Central memory CD4-positive, alpha-beta T cell (primary cell): ENCODE data around the gene A4GALT.
"Not testable (repeated sequence)": the region's sequence is repeated elsewhere in the genome, so short reads cannot be mapped to it uniquely, and the experiment has no call there.

Experiments
- DNase-seq: peaks from one replicate; pipeline ENCODE4 v3.0.0; 2022
- total RNA-seq, 3 experiments: gene quantifications; one replicate each; lab custom pipeline; 2026; lab: John Stamatoyannopoulos, UW

The A4GALT gene
- 0 reads per million in 3 experiments for total RNA-seq

- DNase-seq, result no peak
Measured at GRCh38 chr22:42720263-42721044, at the start of gene A4GALT. Gene A4GALT, minus strand, starts transcription at chr22:42720870. Its CDS starts 26,919 bp downstream, at chr22:42693951.

DNA sequence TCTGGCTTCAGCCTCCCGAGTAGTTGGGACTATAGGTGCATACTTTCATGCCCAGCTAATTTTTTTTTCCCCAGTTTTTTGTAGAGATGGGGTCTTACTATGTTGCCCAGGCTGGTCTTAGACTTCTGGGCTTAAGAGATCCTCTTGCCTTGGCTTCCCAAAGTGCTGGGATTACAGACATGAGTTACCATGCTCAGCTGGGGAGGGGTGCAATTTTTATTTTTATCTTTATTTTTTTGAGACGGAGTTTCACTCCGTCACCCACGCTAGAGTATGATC, 49.7 kb upstream of the A4GALT start:
- DNase-seq, result no peak

- no peak for DNase-seq
Measured at GRCh38 chr22:42769574-42770447, 49.1 kb upstream of the A4GALT start.

GRCh38 chr22:42769238-42769573, 48.5 kb upstream of the A4GALT start:
- no peak for DNase-seq

DNA sequence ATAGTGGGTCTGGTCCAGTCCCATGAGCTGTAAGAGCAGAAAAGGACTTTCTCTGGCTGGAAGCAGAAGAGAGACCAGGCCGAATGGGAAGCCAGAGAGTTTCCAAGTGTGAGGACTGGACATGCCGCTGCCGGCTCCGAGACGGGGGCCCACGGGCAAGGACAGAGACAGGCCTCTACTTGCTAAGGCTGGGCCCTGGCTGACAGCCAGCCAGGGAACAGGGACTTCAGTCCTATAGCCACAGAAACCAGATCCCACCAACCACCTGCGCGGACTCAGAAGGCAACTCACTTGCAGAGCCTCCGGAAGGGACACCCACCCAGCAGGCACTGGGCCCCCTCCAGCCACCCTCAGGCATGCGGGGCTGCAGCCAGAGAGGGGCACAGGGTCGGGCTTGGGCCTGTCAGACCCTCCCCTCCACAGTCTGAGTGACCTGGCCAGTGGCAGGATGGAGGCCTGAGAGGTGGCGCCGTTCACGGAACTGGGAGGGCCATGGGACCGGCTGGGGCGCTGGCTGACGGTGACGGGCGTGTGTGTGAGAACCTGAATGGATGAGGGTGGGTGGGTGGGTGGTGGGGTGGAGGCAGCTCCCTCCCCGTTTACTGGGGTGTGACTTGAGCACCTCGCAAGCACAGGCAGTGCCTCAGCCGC, 47.8 kb upstream of the A4GALT start:
- no peak for DNase-seq

GRCh38 chr22:42766860-42767259, 46.2 kb upstream of the A4GALT start:
- DNase-seq, result no peak

DNA sequence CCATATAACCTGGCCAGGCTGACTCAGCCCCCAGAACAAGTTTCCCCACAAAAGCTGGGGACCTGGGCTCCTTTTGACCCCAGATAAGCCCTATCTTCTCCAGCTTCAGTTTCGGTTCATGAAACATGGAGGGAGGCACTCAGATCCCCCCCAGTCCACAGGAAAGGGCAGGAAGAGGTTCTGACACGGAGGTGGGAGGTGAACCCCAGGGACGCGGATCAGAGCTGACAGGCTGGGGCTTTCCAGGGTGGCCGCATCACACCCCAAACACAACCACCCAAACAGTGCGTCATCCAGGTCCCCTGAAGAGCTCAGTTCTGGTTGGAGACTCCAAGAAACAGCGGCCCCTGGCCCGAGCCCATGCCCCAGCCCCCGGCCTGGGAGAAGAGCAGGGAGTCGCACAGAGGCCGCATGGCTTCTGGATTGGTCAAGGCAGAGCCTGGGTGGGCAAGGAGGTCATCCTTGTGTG, 44.3 kb upstream of the A4GALT start:
- DNase-seq, result no peak

GRCh38 chr22:42763965-42764480, 43.4 kb upstream of the A4GALT start:
- no peak for DNase-seq

DNA sequence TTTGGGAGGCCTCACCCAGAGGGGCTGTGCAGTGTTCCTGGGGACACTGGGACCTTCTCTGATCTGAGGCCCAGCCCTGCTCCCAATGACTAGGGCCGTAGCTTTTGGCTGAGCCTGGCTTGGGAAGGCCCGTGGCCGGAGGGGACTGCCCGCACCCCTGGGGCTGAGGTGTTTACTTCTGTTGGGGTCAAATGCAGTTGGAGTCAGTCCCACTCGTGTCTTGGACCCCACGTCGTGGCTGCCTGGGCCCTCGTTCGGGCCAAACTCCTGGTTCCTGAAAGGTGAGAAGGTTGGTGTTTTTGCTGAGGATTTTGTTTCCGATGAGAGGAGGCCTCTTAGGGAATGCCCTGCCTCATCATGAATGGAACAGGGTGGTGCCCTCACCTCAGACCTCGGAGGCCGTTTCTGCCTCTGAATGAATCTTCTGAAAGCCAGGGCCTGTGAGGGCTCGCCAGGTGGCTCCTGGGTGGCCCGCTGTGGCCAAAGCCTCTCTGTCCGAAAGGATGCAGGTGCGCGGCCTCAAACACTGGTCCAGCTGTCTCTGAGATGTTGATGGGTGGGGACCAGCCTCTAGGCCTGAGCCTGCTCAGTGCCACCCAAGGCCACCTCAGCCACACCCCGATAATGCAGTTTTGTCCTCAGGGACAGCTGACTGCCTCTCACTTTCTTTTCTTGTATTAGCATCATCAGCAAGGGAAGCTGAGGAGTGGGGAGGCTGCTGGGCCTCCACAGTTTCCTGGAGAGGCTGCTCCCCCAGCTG, 40.3 kb upstream of the A4GALT start:
- DNase-seq, result no peak

DNA sequence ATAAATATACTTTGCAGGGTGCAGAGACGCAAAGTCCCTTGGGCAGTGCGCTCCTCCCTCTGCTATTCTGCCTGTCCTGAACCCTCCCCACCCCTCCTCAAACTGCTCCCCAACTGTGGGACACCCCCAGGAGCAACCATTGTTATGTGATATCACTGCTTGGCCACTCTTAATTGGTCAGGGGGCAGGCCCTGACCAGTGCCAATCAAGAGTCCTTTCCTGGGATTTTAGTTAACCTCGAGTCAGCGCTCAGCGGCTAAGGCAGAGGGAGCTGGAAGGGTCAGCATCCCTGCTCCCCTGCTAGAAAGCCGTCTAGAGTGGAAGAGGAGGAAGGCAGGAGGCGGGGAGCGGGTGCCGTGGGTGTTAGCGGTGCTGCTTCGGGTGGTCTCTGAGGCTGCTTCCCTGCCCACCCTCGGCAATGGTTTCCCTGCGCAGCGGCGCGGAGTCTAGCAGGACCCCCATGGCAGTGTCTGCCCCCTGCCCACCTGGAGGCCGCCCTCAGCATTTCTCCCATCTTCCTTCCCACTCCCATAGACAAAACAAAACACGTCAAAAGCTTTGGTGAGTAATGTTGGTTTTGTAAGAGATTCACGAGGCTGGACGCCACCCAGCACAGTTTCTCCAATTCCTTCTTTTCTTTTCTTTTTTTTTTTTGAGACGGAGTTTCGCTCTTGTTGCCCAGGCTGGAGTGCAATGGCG, 38.4 kb upstream of the A4GALT start:
- no peak for DNase-seq

DNA sequence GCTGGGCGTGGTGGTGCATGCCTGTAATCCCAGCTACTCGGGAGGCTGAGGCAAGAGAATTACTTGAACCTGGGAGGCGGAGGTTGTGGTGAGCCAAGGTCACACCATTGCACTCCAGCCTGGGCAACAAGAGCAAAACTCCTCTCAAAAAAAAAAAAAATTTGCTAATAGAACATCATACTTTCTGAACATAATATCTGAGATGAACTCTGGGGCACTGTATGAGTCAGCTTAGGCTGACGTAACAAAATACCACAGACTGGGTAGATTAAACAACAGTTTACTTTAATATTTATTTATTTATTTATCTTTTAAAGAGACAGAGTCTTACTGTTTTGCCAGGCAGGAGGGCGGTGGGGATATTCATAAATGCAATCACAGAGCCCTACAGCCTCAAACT, 34.9 kb upstream of the A4GALT start:
- not testable (repeated sequence) for DNase-seq

DNA sequence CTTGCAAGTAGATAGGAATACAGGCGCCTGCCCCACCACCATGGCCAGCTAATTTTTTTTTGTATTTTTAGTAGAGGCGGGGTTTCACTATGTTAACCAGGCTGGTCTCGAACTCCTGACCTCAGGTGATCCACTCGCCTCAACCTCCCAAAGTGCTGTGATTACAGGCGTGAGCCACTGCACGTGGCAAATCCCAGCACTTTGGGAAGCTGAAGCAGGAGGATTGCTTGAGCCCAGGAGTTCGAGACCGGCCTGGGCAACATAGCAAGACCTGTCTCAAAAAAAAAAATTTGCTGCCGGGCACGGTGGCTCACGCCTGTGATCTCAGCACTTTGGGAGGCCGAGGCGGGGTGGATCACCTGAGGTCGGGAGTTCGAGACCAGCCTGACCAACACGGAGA, 34.5 kb upstream of the A4GALT start:
- DNase-seq, result not testable (repeated sequence)

GRCh38 chr22:42754658-42755057, 34.0 kb upstream of the A4GALT start:
- DNase-seq, result no peak

GRCh38 chr22:42752912-42753311, 32.2 kb upstream of the A4GALT start:
- DNase-seq, result no peak

GRCh38 chr22:42752230-42752746, 31.6 kb upstream of the A4GALT start:
- no peak for DNase-seq

DNA sequence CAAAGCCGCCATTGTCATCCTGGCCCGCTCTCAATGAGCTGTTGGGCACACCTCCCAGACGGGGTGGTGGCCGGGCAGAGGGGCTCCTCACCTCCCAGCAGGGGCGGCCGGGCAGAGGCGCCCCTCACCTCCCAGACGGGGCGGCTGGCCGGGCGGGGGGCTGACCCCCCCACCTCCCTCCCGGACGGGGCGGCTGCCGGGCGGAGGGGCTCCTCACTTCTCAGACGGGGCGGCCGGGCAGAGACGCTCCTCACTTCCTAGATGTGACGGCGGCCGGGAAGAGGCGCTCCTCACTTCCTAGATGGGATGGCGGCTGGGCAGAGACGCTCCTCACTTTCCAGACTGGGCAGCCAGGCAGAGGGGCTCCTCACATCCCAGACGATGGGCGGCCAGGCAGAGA, 29.8 kb upstream of the A4GALT start:
- not testable (repeated sequence) for DNase-seq

DNA sequence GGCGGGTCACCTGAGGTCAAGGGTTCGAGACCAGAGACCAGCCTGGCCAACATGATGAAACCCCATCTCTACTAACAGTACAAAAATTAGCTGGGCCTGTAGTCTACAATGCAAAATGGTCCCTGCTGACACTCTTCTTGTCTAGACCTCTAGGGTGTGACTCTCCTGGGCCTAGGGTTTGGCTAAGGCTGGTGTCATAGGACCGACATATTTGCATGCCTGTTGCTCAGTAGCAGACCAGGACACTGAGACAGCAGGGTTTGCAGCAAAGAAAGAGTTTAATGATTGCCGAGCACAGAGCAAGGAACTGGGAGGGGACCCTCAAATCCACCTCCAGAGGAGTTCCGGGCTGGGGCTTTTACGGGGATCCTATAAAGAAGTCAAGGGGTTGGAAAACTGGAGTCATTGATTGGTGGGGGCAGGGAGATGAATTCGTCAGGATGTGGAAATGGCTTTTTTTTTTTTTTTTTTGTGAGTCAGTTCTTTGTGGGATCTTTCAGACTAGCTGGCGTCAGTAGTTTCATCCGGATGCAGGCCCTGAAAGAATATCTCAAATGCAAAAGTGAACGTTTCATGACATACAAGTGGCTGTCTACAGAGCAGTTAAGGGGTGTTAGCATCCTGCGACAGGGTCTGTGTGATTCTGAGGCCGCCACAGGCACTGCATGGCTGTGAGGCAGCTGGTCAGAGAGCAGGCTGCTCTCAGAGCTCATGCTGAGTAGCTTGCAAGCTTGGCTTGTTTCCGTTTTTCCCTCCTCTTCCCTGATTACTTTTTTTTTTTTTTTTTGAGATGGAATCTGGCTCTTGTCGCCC, 27.2 kb upstream of the A4GALT start:
- DNase-seq, result no peak

DNA sequence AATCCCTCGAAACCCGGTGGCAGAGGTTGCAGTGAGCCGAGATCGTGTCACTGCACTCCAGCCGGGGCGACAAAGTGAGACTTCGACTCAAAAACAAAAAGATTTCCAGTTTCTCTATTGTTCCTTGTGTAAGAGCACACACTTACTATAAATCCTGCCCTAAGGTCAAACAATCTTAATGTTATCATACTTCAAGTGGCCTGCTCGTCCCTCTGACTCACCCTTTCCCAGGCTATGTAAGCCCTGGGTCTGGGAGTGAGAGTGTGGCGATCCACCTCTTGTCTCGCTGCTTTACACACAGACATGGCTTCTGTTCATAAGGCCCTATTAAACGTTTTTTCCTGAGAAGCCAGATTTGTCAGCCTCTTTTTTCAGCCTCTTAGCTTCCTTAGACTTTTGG, 24.4 kb upstream of the A4GALT start:
- no peak for DNase-seq

DNA sequence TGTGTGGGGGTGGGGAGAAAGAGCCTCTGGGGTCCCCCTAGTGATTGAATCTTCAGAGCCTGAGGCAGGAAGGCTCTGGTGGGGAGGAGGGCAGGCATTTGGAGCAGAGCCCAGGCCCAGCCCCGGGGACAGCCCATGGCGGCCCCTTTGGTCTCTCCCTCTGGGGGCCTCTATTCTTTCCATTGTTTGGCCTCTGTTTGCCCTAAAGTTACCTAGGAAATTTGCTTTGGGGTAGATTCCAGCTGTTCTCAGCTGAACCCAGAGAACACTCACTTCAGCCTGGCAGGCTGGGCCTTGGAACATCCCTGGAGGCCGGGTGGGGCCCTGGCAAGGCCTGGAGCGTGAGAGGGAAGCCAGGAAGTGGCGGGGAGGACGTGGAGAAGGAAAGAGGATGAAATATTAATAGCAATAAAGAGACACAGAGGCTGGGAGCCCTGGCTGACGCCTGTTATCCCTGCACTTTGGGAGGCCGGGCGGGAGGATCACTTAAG, 22.9 kb upstream of the A4GALT start:
- DNase-seq, result no peak

DNA sequence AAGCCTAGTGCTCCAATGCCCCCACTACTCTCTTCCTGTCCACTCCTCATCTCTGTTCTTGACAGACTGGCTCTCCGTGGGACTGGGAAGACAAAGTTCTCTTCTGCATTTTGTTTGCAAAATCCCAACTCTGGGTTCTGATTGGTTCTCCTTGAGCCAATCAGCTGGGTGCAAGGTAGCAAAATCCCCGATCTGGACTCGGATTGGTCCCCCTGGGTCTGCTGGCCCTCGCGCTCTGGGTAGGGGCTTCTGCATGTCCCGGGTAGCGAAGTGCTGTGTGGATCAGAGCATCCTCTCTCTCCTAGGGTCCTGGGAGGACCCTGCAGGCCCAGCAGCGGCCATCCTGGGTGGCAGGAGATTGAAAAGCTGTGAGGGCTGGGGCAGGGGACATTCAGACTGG, 22.3 kb upstream of the A4GALT start:
- no peak for DNase-seq

DNA sequence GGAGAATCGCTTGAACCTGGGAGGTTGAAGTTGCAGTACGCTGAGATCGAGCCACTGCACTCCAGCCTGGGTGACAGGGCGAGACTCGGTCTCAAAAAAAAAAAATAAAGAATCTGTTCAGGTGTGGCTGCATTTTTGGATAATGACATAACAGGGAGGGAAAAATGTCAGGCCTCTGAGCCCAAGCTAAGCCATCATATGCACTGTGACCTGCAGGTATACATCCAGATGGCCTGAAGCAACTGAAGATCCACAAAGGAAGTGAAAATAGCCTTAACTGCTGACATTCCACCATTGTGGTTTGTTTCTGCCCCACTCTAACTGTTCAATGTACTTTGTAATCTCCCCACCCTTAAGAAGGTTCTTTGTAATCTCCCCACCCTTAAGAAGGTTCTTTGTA, 19.6 kb upstream of the A4GALT start:
- not testable (repeated sequence) for DNase-seq
